HEK293T (cell line): ENCODE results near the gene RAD51B.

ENCODE experiments used
- BHLHE40 ChIP-seq: fragments of 450-650 bp; IDR thresholded peaks from 2 replicates; pipeline ENCODE4 v1.6.1; 2016; ENCODE audit warnings: mild to moderate bottlenecking, moderate library complexity, borderline replicate concordance
- CTBP1 ChIP-seq: fragments of 450-650 bp; IDR thresholded peaks from 2 replicates; pipeline ENCODE4 v1.6.1; 2016; ENCODE audit warnings: borderline replicate concordance
- FOXA1 ChIP-seq: fragments of 450-650 bp; IDR thresholded peaks from 2 replicates; pipeline ENCODE4 v1.6.1; 2016; ENCODE audit warnings: mild to moderate bottlenecking
- FOXK2 ChIP-seq: fragments of 450-650 bp; IDR thresholded peaks from 2 replicates; pipeline ENCODE4 v1.6.1; 2016; ENCODE audit warnings: mild to moderate bottlenecking
- FOXM1 ChIP-seq: fragments of 450-650 bp; IDR thresholded peaks from 2 replicates; pipeline ENCODE4 v1.6.1; 2017; ENCODE audit warnings: mild to moderate bottlenecking, borderline replicate concordance
- HDGF ChIP-seq: fragments of 450-650 bp; IDR thresholded peaks from 2 replicates; pipeline ENCODE4 v1.6.1; 2017; ENCODE audit warnings: antibody characterized with exemption, borderline replicate concordance
- L3MBTL2 ChIP-seq: fragments of 450-650 bp; conservative IDR thresholded peaks from 2 replicates; pipeline ENCODE4 v1.6.1; 2016; ENCODE audit warnings: mild to moderate bottlenecking
- LEF1 ChIP-seq: fragments of 450-650 bp; IDR thresholded peaks from 2 replicates; pipeline ENCODE4 v1.6.1; 2017; ENCODE audit warnings: mild to moderate bottlenecking, borderline replicate concordance
- NFRKB ChIP-seq: fragments of 450-650 bp; IDR thresholded peaks from 2 replicates; pipeline ENCODE4 v1.6.1; 2016; ENCODE audit warnings: mild to moderate bottlenecking, moderate library complexity
- PKNOX1 ChIP-seq: fragments of 450-650 bp; IDR thresholded peaks from 2 replicates; pipeline ENCODE4 v1.6.1; 2016
- SP1 ChIP-seq: fragments of 450-650 bp; IDR thresholded peaks from 2 replicates; pipeline ENCODE4 v1.6.1; 2017
- SUZ12 ChIP-seq: fragments of 450-650 bp; IDR thresholded peaks from 2 replicates; pipeline ENCODE4 v1.6.1; 2016; ENCODE audit warnings: mild to moderate bottlenecking

DNA sequence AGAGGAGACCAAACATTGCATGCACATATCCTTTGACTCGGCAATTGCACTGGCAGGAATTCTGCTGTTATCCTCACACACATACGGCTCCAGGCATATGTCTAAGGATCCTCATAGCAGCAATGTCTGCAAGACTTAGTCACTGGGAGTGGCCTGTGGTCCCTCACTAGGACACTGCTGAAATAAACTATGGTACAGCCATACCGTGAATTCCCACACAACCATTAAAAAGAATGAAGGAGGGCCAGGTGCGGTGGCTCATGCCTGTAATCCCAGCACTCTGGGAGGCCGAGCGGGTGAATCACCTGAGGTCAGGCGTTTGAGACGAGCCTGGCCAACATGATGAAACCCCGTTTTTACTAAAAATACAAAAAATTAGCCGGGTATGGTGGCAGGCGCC lies 868.2 kb downstream of the RAD51B start:
- TF ChIP-seq FOXK2, result no peak
- no peak for TF ChIP-seq CTBP1
- TF ChIP-seq NFRKB, result no peak
- no peak for TF ChIP-seq SP1
- TF ChIP-seq L3MBTL2, result no peak
- no peak for TF ChIP-seq SUZ12
- TF ChIP-seq FOXM1, result no peak
- TF ChIP-seq BHLHE40, result no peak
- no peak for TF ChIP-seq LEF1
- no peak for TF ChIP-seq FOXA1
- TF ChIP-seq PKNOX1, result no peak
- no peak for TF ChIP-seq HDGF
